Vagina (tissue), 2 donors: ENCODE results near the gene CNTNAP5.

ENCODE experiments used
- CTCF ChIP-seq, 3 experiments: fragments of 450-650 bp in 2 of 3; fragments of 200-600 bp in 1 of 3; sonication (generic) in 1 of 3; IDR thresholded peaks; one replicate each; pipeline ENCODE4 v1.5.1; 2017 to 2019; ENCODE audit warnings: antibody characterized with exemption in 3 of 3, mild to moderate bottlenecking in 2 of 3, moderate library complexity in 2 of 3
- POLR2A ChIP-seq, 2 donors: fragments of 450-650 bp; IDR thresholded peaks; one replicate each; pipeline ENCODE4 v1.6.1; 2017; ENCODE audit warnings: antibody characterized with exemption in 2 of 2, mild to moderate bottlenecking in 2 of 2, moderate library complexity in 2 of 2

DNA sequence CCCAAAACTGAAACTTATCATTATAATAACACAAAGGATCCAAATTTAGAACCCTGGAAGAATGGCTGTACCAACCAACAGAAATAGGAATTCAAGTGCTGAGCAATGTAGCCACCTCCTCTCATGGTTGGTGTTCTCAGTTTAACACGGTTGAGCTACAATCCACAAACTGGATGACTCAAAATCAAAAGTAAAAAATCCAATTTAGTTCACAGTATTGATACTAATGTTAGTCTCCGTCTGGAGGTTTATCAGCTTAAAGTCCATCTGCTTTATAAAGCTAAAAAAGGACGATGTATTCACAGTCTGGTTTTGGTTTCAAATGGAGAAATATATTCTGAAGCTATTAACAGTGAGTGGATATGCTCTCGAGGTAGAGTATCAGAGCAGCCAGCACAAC is 40.5 kb downstream of the CNTNAP5 start:
- no peak for TF ChIP-seq POLR2A (IDR thresholded peaks at IDR 0.05)
- no peak for TF ChIP-seq CTCF (IDR thresholded peaks at IDR 0.05)
